HEK293T (cell line): ENCODE results near the gene SAAL1.

Experiments
- CTCF ChIA-PET: fragments of 350-600 bp; formaldehyde crosslinking; extraction: SDS; loops from one replicate; lab custom pipeline; 2021; ENCODE audit warnings: antibody characterized with exemption, inconsistent platforms; lab: Yijun Ruan, JAX
- POLR2A ChIA-PET: fragments of 350-600 bp; formaldehyde crosslinking; extraction: SDS; loops from one replicate; lab custom pipeline; 2020; ENCODE audit warnings: antibody characterized with exemption, inconsistent platforms; lab: Yijun Ruan, JAX
- DNase-seq: peaks from one replicate; pipeline ENCODE4 v3.0.0; 2012; ENCODE audit warnings: mixed read lengths; ENCODE audit errors: extremely low spot score
- ARNT ChIP-seq: fragments of 450-650 bp; IDR thresholded peaks from 2 replicates; pipeline ENCODE4 v1.6.1; 2017; ENCODE audit warnings: mild to moderate bottlenecking
- BHLHE40 ChIP-seq: fragments of 450-650 bp; IDR thresholded peaks from 2 replicates; pipeline ENCODE4 v1.6.1; 2016; ENCODE audit warnings: mild to moderate bottlenecking, moderate library complexity, borderline replicate concordance
- CTBP1 ChIP-seq: fragments of 450-650 bp; IDR thresholded peaks from 2 replicates; pipeline ENCODE4 v1.6.1; 2016; ENCODE audit warnings: borderline replicate concordance
- ELF4 ChIP-seq: fragments of 450-650 bp; IDR thresholded peaks from 2 replicates; pipeline ENCODE4 v1.6.1; 2017; ENCODE audit warnings: antibody characterized with exemption
- FOXA1 ChIP-seq: fragments of 450-650 bp; IDR thresholded peaks from 2 replicates; pipeline ENCODE4 v1.6.1; 2016; ENCODE audit warnings: mild to moderate bottlenecking
- FOXK2 ChIP-seq: fragments of 450-650 bp; IDR thresholded peaks from 2 replicates; pipeline ENCODE4 v1.6.1; 2016; ENCODE audit warnings: mild to moderate bottlenecking
- FOXM1 ChIP-seq: fragments of 450-650 bp; IDR thresholded peaks from 2 replicates; pipeline ENCODE4 v1.6.1; 2017; ENCODE audit warnings: mild to moderate bottlenecking, borderline replicate concordance
- HDGF ChIP-seq: fragments of 450-650 bp; IDR thresholded peaks from 2 replicates; pipeline ENCODE4 v1.6.1; 2017; ENCODE audit warnings: antibody characterized with exemption, borderline replicate concordance
- L3MBTL2 ChIP-seq: fragments of 450-650 bp; conservative IDR thresholded peaks from 2 replicates; pipeline ENCODE4 v1.6.1; 2016; ENCODE audit warnings: mild to moderate bottlenecking
- LEF1 ChIP-seq: fragments of 450-650 bp; IDR thresholded peaks from 2 replicates; pipeline ENCODE4 v1.6.1; 2017; ENCODE audit warnings: mild to moderate bottlenecking, borderline replicate concordance
- NFRKB ChIP-seq: fragments of 450-650 bp; IDR thresholded peaks from 2 replicates; pipeline ENCODE4 v1.6.1; 2016; ENCODE audit warnings: mild to moderate bottlenecking, moderate library complexity
- SP1 ChIP-seq: fragments of 450-650 bp; IDR thresholded peaks from 2 replicates; pipeline ENCODE4 v1.6.1; 2017
- SUZ12 ChIP-seq: fragments of 450-650 bp; IDR thresholded peaks from 2 replicates; pipeline ENCODE4 v1.6.1; 2016; ENCODE audit warnings: mild to moderate bottlenecking
- TARDBP ChIP-seq: fragments of 450-650 bp; IDR thresholded peaks from 2 replicates; pipeline ENCODE4 v1.6.1; 2016
- ZNF384 ChIP-seq: fragments of 450-650 bp; IDR thresholded peaks from 2 replicates; pipeline ENCODE4 v1.6.1; 2016
- TF ChIP-seq, protein P1 (sequence below): fragments of 450-650 bp; IDR thresholded peaks from 2 replicates; pipeline ENCODE4 v1.6.1; 2016

SAAL1 gene

DNA sequence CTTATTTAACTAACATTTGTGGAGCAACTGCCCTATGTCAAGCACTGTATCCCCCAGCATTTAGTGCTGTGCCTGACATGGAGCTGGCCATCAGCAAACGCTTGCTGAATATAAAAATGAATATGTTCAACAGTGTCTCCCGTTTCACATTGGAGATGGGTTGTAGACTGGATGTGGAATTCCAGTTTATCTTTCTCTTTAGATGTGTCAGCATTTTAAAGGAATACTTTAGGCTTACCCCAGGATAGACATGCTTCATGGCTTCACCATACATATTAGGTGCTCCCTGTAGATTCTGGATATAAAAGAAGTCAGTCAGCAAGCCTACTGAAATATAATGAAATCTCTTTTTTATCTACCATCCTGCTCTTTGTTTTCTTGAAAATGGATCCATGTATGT is 38.5 kb downstream of the SAAL1 start:
- ChIA-PET POLR2A (no interaction called here), CTCF (interaction anchor here (0.8 kb wide), 1 partner anchor 37 kb away, joined by 3 read pairs; no protein-coding TSS in a partner anchor)
- TF ChIP-seq FOXM1 (no peak), ELF4 (no peak), ZNF384 (no peak), L3MBTL2 (no peak), BHLHE40 (no peak), HDGF (no peak), TARDBP (no peak), FOXA1 (no peak)
- TF ChIP-seq, protein P1, sequence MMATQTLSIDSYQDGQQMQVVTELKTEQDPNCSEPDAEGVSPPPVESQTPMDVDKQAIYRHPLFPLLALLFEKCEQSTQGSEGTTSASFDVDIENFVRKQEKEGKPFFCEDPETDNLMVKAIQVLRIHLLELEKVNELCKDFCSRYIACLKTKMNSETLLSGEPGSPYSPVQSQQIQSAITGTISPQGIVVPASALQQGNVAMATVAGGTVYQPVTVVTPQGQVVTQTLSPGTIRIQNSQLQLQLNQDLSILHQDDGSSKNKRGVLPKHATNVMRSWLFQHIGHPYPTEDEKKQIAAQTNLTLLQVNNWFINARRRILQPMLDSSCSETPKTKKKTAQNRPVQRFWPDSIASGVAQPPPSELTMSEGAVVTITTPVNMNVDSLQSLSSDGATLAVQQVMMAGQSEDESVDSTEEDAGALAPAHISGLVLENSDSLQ = no peak
- no peak for DNase-seq

DNA sequence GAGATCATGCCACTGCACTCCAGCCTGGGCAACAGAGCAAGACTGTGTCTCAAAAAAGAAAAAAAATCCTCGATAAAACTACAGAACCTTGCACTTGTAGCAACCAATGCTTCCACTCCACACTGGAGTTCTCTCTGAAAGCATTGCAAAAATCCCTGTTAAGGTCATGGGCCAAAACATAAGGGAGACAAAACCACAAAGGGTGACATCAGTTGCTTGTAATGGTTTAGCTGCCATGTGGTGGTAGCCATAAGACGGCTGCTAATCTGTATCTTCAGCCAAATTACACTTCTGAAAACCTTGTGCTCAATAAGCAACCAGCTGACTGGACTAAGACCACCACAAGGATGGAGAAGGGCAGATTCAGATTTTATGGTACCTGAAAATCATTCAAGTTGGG is 39.3 kb downstream of the SAAL1 start:
- no peak for DNase-seq
- POLR2A ChIA-PET = no interaction called here
- CTCF ChIA-PET = no interaction called here
- TF ChIP-seq FOXA1 = no peak
- TF ChIP-seq FOXK2 = no peak
- no peak for TF ChIP-seq NFRKB
- no peak for TF ChIP-seq FOXM1
- TF ChIP-seq ARNT = no peak
- no peak for TF ChIP-seq HDGF
- TF ChIP-seq ZNF384 = no peak
- no peak for TF ChIP-seq ELF4
- TF ChIP-seq SP1 = no peak
- TF ChIP-seq, protein P1 = no peak
- no peak for TF ChIP-seq SUZ12
- no peak for TF ChIP-seq L3MBTL2
- TF ChIP-seq BHLHE40 = no peak
- no peak for TF ChIP-seq TARDBP
- TF ChIP-seq LEF1 = no peak
- no peak for TF ChIP-seq CTBP1

DNA sequence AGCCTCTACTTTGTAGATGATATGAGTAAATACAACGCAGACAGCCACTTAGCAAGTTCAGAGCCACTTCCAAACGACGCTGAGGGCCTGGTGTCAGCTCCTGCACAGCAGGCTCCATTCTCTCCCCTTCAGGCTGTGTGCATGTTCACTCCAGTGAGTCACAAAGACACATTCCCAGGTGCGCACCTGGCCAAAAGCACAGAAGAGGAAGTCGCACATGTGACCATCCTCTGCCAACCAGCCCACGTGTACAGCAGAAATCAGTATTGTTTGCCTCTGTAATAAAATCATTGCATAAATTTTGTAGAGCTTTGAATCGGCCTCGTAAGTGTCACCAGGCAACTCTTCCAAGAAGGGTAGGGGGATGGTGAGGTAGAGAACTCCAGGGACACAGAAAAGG is 40.3 kb downstream of the SAAL1 start:
- no peak for DNase-seq
- ChIA-PET POLR2A (no interaction called here), CTCF (no interaction called here)
- TF ChIP-seq ARNT (no peak), TARDBP (no peak), CTBP1 (no peak), ELF4 (no peak), SUZ12 (no peak), BHLHE40 (no peak), FOXM1 (no peak), FOXA1 (no peak), LEF1 (no peak), SP1 (no peak), ZNF384 (no peak), L3MBTL2 (no peak), FOXK2 (no peak), NFRKB (no peak), HDGF (no peak)
- TF ChIP-seq, protein P1 = no peak

DNA sequence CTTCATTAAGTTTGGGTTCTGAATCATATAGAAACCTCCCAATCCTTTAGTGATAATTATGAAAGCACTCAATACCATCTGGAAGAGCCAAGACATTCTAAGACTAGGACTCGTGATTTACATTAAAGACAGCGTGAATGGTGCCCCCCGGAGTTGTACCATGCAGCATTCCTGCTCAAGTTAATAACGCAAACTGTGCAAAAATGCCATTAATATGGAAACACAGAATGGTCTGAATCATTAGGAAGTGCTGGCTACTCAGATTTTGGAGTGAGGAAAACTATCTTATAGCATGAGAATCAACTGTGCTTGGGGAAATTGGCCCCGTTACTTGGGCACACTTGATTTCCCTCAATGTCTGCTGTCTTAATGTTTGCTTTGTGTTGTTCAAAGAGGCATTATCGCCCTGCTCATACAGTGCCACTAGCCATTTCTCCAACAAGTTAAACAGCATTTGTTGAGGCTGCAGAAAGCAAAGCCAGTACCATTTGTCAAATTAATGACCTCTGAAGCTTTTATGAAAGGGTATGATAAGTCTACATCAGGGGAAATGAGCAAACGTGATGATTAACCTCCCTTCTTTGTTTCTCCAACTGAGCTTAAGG is 41.3 kb downstream of the SAAL1 start:
- ChIA-PET POLR2A (no interaction called here), CTCF (no interaction called here)
- no peak for DNase-seq
- TF ChIP-seq HDGF = no peak
- no peak for TF ChIP-seq ARNT
- no peak for TF ChIP-seq BHLHE40
- TF ChIP-seq FOXK2 = no peak
- TF ChIP-seq SUZ12 = no peak
- no peak for TF ChIP-seq ELF4
- TF ChIP-seq CTBP1 = no peak
- no peak for TF ChIP-seq FOXM1
- TF ChIP-seq TARDBP = no peak

DNA sequence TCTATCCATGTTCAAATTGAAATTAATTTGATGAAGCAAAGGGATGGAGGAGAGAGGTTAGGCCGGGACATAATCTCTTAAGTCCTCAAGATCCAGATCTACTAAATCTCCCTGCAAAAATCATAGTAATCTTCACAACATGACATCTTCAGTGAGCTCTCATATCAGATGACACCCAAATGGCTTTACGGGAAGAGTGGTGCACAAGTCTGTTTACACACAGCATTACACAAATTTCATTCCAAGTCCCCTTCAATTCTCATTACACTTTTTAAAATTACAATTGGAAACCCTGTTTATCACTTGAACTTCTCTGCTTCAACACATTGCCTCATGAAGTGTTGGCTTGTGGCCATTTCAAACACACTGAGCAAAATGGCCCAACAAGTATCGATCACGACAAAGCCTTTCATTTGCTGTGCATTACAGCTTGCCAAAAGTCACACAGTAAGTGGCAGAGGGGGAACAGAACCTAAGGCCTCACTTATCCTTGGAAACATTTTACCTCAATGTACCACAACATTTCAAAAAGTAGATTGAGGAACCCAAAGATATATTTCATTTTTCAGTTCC is 41.9 kb downstream of the SAAL1 start:
- no peak for DNase-seq

More for the DNA sequence above, 41.9 kb downstream of the SAAL1 start:
- CTCF ChIA-PET = no interaction called here
- POLR2A ChIA-PET = interaction anchor here (1.0 kb wide), 1 partner anchor 50 kb away, joined by 3 read pairs; no protein-coding TSS in a partner anchor
- no peak for TF ChIP-seq FOXK2
- TF ChIP-seq SP1 = no peak
- no peak for TF ChIP-seq FOXA1
- TF ChIP-seq ARNT = no peak
- TF ChIP-seq HDGF = no peak
- TF ChIP-seq ELF4 = no peak
- no peak for TF ChIP-seq LEF1
- no peak for TF ChIP-seq SUZ12
- TF ChIP-seq L3MBTL2 = no peak
- TF ChIP-seq, protein P1 = no peak
- no peak for TF ChIP-seq TARDBP
- TF ChIP-seq FOXM1 = no peak
- TF ChIP-seq NFRKB = no peak
- no peak for TF ChIP-seq BHLHE40
- no peak for TF ChIP-seq CTBP1
- no peak for TF ChIP-seq ZNF384
